GM06990 (cell line): ENCODE data around the gene SPANXN5.
"Not testable (repeated sequence)": the region's sequence is repeated elsewhere in the genome, so short reads cannot be mapped to it uniquely, and the experiment has no call there.

ENCODE experiments used
- DNase-seq: peaks from one replicate; pipeline ENCODE4 v3.0.0-alpha.2; 2011; ENCODE audit not compliant: insufficient read length; ENCODE audit errors: extremely low read depth
- H3K27me3 ChIP-seq: replicated peaks from 2 replicates; pipeline ENCODE4 v1.6.0; 2011; ENCODE audit warnings: low read length; ENCODE audit not compliant: control insufficient read depth, insufficient read depth
- H3K36me3 ChIP-seq: 2 replicates; pipeline ENCODE4 v1.5.1; 2011; ENCODE audit warnings: low read length; ENCODE audit not compliant: control insufficient read depth, insufficient read depth
- H3K4me3 ChIP-seq: replicated peaks from 2 replicates; pipeline ENCODE4 v1.5.1; 2011; ENCODE audit warnings: low read depth, mild to moderate bottlenecking, control low read depth, low read length
- CTCF ChIP-seq: IDR thresholded peaks from 2 replicates; pipeline ENCODE4 v1.5.1; 2011; ENCODE audit warnings: low read length, control low read depth, mild to moderate bottlenecking, inconsistent platforms; ENCODE audit not compliant: insufficient read depth, poor library complexity, severe bottlenecking

SPANXN5 gene

GRCh38 chrX:52811065-52811625 is 13.9 kb upstream of the SPANXN5 start, which contains the start of gene XAGE5:
Gene XAGE5 (plus strand): TSS chrX:52811287. CDS start chrX:52812567, 1,280 bp downstream.
- H3K27me3 ChIP-seq: no peaks in the 10 kb centered on the region
- TF ChIP-seq CTCF: no peak

GRCh38 chrX:52804876-52805275 is 7.6 kb upstream of the SPANXN5 start:
- DNase-seq, H3K36me3 ChIP-seq, H3K27me3 ChIP-seq, H3K4me3 ChIP-seq: not testable (repeated sequence)

More at GRCh38 chrX:52811065-52811625, 13.9 kb upstream of the SPANXN5 start, which contains the start of gene XAGE5:
- DNase-seq: no peak
- H3K4me3 ChIP-seq: no peak within 1 kb of the TSS
- no peaks in the 10 kb centered on the region for H3K36me3 ChIP-seq

GRCh38 chrX:52773504-52773903 is 23.7 kb downstream of the SPANXN5 start:
- not testable (repeated sequence) for H3K27me3 ChIP-seq, DNase-seq, H3K36me3 ChIP-seq, H3K4me3 ChIP-seq

GRCh38 chrX:52765983-52766382 is 31.2 kb downstream of the SPANXN5 start:
- not testable (repeated sequence) for H3K4me3 ChIP-seq, H3K36me3 ChIP-seq, H3K27me3 ChIP-seq, DNase-seq

- not testable (repeated sequence) for H3K27me3 ChIP-seq, DNase-seq, H3K36me3 ChIP-seq, H3K4me3 ChIP-seq
These were observed 46.3 kb downstream of the SPANXN5 start, which contains the start of gene SSX2B for GRCh38 chrX:52750952-52751351. Gene SSX2B (plus strand): TSS chrX:52751252. CDS start chrX:52752681, 1,429 bp downstream.
